Neural cell (in vitro differentiated cells): Measurements from ENCODE around the gene FBXW8.

Experiments
- EP300 ChIP-seq: fragments of 450-650 bp; conservative IDR thresholded peaks from 2 replicates; pipeline ENCODE4 v1.6.1; 2014; ENCODE audit warnings: antibody characterized with exemption, mild to moderate bottlenecking, moderate library complexity; ENCODE audit not compliant: poor library complexity, severe bottlenecking
- EZH2 ChIP-seq: fragments of 200-600, 300-800 bp; shearing (Covaris generic), sonication (generic); IDR thresholded peaks from 2 replicates; pipeline ENCODE4 v1.6.1; 2014; ENCODE audit warnings: antibody characterized with exemption, low read length, borderline replicate concordance, mild to moderate bottlenecking; ENCODE audit not compliant: insufficient read depth, poor library complexity, severe bottlenecking
- POLR2AphosphoS5 ChIP-seq: IDR thresholded peaks from 2 replicates; pipeline ENCODE4 v1.6.1; 2012
- TF ChIP-seq, protein P1 (sequence below): fragments of 450-650 bp; IDR thresholded peaks from 2 replicates; pipeline ENCODE4 v1.5.1; 2014; ENCODE audit warnings: antibody characterized with exemption, mild to moderate bottlenecking, moderate library complexity; ENCODE audit not compliant: poor library complexity, severe bottlenecking

DNA sequence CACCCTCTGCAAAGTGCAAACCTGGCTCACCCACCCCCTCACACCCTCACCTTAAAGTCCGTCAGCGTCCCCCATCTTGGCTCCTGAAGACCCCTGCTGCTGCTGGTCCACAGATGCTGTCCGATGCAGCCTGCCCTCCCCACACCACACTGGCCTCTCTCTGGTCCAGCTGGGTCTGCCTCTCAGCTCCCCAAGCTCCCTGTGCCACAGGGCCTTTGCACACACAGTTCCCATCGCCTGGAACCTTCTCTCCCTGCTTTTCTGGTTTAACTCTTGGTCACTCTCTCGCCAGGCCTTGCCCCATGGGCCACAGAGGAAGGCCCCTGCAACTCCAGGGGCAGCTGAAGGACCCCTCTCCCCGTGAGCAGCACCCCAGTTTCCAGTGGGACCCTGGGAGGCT lies 143.5 kb downstream of the FBXW8 start:
- TF ChIP-seq EZH2 (no peak), POLR2AphosphoS5 (no peak), EP300 (no peak)
- TF ChIP-seq, protein P1, sequence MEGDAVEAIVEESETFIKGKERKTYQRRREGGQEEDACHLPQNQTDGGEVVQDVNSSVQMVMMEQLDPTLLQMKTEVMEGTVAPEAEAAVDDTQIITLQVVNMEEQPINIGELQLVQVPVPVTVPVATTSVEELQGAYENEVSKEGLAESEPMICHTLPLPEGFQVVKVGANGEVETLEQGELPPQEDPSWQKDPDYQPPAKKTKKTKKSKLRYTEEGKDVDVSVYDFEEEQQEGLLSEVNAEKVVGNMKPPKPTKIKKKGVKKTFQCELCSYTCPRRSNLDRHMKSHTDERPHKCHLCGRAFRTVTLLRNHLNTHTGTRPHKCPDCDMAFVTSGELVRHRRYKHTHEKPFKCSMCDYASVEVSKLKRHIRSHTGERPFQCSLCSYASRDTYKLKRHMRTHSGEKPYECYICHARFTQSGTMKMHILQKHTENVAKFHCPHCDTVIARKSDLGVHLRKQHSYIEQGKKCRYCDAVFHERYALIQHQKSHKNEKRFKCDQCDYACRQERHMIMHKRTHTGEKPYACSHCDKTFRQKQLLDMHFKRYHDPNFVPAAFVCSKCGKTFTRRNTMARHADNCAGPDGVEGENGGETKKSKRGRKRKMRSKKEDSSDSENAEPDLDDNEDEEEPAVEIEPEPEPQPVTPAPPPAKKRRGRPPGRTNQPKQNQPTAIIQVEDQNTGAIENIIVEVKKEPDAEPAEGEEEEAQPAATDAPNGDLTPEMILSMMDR = no peak
